Mammary epithelial cell (primary cell): Measurements from ENCODE around the gene COL19A1.

Source experiments
- CTCF ChIP-seq, 2 donors: IDR thresholded peaks in 1 of 2; conservative IDR thresholded peaks in 1 of 2; 2 replicates each; pipeline ENCODE4 v1.5.1; 2011 to 2012; ENCODE audit warnings: inconsistent platforms in 2 of 2, low read length in 2 of 2, mild to moderate bottlenecking in 2 of 2, control low read depth in 1 of 2, low read depth in 1 of 2; ENCODE audit not compliant: insufficient read depth in 1 of 2; ENCODE audit errors: extremely low read depth in 1 of 2
- EZH2 ChIP-seq: IDR thresholded peaks from 2 replicates; pipeline ENCODE4 v1.6.1; 2012; ENCODE audit warnings: low read length, inconsistent platforms, borderline replicate concordance

- TF ChIP-seq CTCF (conservative IDR thresholded peaks at IDR 0.05 in 1 of 2, IDR thresholded peaks at IDR 0.05 in 1 of 2; ENCODE audit: extremely low read depth in 1 of 2, insufficient read depth in 1 of 2, low read depth in 1 of 2, low read length in 2 of 2), result no peak
- TF ChIP-seq EZH2, result no peak
Observed at GRCh38 chr6:70231311-70231710, 365.0 kb downstream of the COL19A1 start.
